AG09319 (cell line): ENCODE measurements around the gene CDH4.

Experiments used
- DNase-seq: peaks from one replicate; pipeline ENCODE4 v3.0.0-alpha.2; 2010; ENCODE audit warnings: low read depth; ENCODE audit errors: extremely low read depth
- TF ChIP-seq, protein P1 (sequence below): IDR thresholded peaks from 2 replicates; pipeline ENCODE4 v1.5.1; 2011; ENCODE audit warnings: low read depth, mild to moderate bottlenecking, inconsistent platforms, low read length, moderate library complexity

Gene CDH4

DNA sequence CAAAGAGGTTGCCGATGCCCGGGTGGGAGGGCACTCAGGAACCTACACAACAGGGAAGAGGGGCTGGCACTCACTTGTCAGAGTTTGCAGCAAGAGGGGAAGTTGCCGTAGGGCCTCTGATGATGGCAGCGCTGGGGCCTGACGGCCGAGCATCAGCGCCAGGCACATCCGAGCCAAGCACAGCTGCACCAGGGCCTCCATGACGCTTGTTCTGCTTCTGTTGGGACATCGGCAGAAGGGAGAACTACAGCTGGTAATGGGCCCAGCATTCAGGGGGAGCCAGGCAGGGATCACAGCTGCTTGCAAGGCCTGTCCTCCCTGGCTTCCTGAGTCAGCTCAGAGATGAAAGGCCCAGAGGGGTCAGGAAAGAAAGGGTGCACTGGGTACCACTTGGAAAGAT, 367.7 kb downstream of the CDH4 start:
- DNase-seq: no peak
- TF ChIP-seq, protein P1, sequence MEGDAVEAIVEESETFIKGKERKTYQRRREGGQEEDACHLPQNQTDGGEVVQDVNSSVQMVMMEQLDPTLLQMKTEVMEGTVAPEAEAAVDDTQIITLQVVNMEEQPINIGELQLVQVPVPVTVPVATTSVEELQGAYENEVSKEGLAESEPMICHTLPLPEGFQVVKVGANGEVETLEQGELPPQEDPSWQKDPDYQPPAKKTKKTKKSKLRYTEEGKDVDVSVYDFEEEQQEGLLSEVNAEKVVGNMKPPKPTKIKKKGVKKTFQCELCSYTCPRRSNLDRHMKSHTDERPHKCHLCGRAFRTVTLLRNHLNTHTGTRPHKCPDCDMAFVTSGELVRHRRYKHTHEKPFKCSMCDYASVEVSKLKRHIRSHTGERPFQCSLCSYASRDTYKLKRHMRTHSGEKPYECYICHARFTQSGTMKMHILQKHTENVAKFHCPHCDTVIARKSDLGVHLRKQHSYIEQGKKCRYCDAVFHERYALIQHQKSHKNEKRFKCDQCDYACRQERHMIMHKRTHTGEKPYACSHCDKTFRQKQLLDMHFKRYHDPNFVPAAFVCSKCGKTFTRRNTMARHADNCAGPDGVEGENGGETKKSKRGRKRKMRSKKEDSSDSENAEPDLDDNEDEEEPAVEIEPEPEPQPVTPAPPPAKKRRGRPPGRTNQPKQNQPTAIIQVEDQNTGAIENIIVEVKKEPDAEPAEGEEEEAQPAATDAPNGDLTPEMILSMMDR: no peak

DNA sequence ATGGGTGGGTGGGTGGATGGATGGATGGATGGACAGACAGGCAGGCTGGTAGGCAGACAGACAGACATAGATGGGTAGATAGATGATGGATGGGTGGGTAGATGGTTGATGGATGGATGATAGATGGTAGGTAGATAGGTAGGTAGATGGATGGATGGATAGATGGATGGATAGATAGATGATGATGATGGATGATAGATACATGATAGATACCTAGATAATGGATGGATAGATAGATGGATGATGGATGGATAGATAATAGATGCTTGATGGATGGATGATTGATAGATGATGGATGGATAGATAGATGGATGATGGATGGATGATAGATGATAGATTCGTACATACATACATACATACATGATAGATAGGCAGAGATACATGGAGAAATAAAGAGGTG, 368.1 kb downstream of the CDH4 start:
- no peak for DNase-seq
- TF ChIP-seq, protein P1: no peak

DNA sequence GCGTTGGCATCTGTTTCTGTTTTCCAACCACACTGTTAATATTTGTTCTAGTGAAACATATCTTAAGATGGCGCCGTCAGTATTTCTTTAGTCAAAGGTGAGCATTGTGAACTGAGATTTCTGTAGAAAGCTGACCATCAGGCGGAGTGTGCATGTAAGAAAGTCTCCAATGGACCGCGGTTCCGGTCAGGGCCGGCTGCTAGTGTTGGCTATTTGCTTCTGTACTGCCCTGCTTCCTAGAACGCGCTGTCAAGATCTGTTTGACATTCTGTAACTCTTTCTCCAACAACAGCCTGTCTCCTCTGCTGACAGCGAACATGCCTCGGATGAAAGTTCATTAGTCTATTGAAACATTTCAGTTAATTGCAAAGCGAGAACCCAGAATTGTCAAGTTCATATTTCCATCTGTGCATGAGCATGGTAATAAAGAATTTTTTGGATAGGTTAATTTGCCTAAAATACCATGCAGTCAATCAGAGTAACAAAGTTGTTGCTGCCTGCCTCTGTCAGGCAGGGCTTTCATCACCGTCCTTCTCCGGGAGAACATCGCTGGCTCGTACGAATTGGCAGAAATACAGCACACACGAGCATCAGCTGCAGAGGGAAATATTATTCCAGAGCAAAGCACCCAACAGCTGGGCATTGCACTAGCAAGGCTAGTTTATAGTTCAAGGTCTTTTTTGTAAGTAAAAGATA, 369.1 kb downstream of the CDH4 start:
- DNase-seq: no peak
- TF ChIP-seq, protein P1: no peak

GRCh38 chr20:61621852-61622251, 369.8 kb downstream of the CDH4 start:
- TF ChIP-seq, protein P1: no peak
- no peak for DNase-seq

DNA sequence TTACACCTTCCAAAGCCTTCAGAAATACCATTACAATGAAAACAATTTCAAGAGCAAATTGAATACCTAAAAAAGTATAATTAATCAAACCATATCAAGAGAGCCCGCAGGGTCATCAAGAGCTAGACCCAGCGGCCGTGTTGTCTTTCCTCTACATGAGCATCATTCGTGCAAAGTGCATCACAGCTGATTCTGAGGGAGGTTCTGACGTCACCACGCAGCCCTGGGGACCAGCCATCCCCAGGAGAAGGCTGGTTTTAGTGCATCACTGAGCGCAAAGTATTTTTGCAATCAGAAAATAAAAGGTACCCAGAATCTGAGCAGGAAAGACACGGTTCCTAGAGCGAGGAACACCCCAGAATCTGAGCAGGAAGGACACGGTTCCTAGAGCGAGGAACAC, 371.4 kb downstream of the CDH4 start:
- TF ChIP-seq, protein P1: no peak
- DNase-seq: no peak

DNA sequence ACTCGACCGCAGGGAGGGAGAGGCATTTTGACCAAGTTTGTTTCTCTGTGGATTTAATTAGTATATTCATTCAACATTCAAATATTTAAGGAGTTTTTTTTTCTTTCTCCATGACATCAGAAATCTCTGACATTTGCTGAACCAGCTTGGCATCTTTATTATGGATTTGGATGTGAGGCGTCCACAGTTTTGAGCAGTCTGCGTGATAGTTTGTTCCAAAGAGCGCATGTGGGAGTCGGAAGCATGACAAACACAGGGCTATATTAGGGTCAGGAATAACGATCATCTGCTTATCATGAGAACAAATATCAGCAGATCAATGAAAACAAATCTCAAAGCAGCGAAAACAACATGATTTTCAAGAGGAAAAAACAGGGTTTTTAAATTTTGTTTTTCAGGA, 373.2 kb downstream of the CDH4 start:
- TF ChIP-seq, protein P1: no peak

DNA sequence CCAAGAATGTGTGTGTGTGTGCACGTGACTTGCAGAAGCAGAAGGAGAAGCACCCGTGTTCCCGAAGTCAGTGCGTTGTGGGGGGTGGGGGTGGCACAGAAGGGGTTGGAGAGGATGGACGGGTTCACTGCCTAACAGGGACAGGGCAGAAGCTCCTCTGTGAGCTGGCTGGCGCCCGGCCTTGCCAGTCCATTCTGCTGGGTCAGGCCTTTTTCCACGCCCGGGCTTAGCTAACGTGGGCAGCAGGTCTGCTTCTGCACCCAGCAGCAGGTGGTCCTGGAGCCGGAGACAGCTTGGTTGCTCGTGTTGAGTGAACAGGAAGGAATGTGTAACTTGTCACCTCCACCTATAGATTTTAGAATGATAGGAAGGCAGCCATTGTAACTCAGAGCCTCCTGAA, 374.4 kb downstream of the CDH4 start:
- no peak for DNase-seq
- TF ChIP-seq, protein P1: no peak

More for the DNA sequence above, 373.2 kb downstream of the CDH4 start:
- no peak for DNase-seq
